ENCODE results near the gene RECQL. TPM values are rescaled to one million over a fixed set of nuclear protein-coding genes. Genes with fewer than 3 reads are reported as not detected.

The RECQL gene
- total RNA-seq, 1 experiment from 2014 or later = 21.3 TPM

DNA sequence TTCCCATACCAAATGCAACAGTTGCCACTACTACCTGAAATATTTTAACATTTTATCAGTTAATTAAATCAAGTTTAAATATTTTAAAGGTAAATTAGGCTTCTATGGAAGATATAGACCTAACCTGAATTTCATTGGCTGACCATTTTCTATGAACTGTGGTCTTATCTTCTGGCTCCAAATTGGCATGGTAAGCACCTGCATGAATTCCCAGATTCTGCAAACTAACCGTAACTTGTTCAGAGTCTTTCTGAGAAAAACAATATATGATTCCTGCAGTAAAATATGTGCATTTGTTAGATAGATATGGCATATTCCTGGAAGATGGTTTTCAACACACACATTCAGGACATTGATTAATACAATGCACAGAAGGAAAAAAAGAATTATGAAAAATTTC, 25.9 kb downstream of the RECQL start:
- TF ChIP-seq ELF1 (IDR thresholded peaks at IDR 0.05; ENCODE audit: borderline replicate concordance, low read depth) (no peak), EZH2 (IDR thresholded peaks at IDR 0.05) (no peak), SRF (IDR thresholded peaks at IDR 0.05; ENCODE audit: low read depth) (no peak), CBX3 (IDR thresholded peaks at IDR 0.05; ENCODE audit: low read depth) (no peak), RAD21 (IDR thresholded peaks at IDR 0.05; ENCODE audit: low read depth) (no peak), CEBPB (IDR thresholded peaks at IDR 0.05; ENCODE audit: low read depth) (no peak), ZNF274 (IDR thresholded peaks at IDR 0.05; ENCODE audit: low read depth, low read length) (no peak), SP1 (IDR thresholded peaks at IDR 0.05; ENCODE audit: low read depth) (no peak), YY1 (IDR thresholded peaks at IDR 0.05; ENCODE audit: extremely low read depth, insufficient replicate concordance, low read depth, low read length) (no peak), EZH2phosphoT487 (IDR thresholded peaks at IDR 0.05; ENCODE audit: borderline replicate concordance) (no peak), JUND (IDR thresholded peaks at IDR 0.05) (no peak)
- TF ChIP-seq, protein P1, sequence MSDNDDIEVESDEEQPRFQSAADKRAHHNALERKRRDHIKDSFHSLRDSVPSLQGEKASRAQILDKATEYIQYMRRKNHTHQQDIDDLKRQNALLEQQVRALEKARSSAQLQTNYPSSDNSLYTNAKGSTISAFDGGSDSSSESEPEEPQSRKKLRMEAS (IDR thresholded peaks at IDR 0.05) = no peak
- TF ChIP-seq, protein P2, sequence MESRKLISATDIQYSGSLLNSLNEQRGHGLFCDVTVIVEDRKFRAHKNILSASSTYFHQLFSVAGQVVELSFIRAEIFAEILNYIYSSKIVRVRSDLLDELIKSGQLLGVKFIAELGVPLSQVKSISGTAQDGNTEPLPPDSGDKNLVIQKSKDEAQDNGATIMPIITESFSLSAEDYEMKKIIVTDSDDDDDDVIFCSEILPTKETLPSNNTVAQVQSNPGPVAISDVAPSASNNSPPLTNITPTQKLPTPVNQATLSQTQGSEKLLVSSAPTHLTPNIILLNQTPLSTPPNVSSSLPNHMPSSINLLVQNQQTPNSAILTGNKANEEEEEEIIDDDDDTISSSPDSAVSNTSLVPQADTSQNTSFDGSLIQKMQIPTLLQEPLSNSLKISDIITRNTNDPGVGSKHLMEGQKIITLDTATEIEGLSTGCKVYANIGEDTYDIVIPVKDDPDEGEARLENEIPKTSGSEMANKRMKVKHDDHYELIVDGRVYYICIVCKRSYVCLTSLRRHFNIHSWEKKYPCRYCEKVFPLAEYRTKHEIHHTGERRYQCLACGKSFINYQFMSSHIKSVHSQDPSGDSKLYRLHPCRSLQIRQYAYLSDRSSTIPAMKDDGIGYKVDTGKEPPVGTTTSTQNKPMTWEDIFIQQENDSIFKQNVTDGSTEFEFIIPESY (IDR thresholded peaks at IDR 0.05; ENCODE audit: extremely low read depth, insufficient replicate concordance, low read length) = no peak
- TF ChIP-seq, protein P3, sequence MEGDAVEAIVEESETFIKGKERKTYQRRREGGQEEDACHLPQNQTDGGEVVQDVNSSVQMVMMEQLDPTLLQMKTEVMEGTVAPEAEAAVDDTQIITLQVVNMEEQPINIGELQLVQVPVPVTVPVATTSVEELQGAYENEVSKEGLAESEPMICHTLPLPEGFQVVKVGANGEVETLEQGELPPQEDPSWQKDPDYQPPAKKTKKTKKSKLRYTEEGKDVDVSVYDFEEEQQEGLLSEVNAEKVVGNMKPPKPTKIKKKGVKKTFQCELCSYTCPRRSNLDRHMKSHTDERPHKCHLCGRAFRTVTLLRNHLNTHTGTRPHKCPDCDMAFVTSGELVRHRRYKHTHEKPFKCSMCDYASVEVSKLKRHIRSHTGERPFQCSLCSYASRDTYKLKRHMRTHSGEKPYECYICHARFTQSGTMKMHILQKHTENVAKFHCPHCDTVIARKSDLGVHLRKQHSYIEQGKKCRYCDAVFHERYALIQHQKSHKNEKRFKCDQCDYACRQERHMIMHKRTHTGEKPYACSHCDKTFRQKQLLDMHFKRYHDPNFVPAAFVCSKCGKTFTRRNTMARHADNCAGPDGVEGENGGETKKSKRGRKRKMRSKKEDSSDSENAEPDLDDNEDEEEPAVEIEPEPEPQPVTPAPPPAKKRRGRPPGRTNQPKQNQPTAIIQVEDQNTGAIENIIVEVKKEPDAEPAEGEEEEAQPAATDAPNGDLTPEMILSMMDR (IDR thresholded peaks at IDR 0.05 in 2 of 3, conservative IDR thresholded peaks at IDR 0.05 in 1 of 3; ENCODE audit: borderline replicate concordance in 1 of 3, insufficient read depth in 1 of 3, low read depth in 2 of 3, low read length in 2 of 3) = no peak
- TF ChIP-seq, protein P4, sequence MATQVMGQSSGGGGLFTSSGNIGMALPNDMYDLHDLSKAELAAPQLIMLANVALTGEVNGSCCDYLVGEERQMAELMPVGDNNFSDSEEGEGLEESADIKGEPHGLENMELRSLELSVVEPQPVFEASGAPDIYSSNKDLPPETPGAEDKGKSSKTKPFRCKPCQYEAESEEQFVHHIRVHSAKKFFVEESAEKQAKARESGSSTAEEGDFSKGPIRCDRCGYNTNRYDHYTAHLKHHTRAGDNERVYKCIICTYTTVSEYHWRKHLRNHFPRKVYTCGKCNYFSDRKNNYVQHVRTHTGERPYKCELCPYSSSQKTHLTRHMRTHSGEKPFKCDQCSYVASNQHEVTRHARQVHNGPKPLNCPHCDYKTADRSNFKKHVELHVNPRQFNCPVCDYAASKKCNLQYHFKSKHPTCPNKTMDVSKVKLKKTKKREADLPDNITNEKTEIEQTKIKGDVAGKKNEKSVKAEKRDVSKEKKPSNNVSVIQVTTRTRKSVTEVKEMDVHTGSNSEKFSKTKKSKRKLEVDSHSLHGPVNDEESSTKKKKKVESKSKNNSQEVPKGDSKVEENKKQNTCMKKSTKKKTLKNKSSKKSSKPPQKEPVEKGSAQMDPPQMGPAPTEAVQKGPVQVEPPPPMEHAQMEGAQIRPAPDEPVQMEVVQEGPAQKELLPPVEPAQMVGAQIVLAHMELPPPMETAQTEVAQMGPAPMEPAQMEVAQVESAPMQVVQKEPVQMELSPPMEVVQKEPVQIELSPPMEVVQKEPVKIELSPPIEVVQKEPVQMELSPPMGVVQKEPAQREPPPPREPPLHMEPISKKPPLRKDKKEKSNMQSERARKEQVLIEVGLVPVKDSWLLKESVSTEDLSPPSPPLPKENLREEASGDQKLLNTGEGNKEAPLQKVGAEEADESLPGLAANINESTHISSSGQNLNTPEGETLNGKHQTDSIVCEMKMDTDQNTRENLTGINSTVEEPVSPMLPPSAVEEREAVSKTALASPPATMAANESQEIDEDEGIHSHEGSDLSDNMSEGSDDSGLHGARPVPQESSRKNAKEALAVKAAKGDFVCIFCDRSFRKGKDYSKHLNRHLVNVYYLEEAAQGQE (IDR thresholded peaks at IDR 0.05; ENCODE audit: low read depth) = no peak
- TF ChIP-seq, protein P5, sequence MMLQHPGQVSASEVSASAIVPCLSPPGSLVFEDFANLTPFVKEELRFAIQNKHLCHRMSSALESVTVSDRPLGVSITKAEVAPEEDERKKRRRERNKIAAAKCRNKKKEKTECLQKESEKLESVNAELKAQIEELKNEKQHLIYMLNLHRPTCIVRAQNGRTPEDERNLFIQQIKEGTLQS (IDR thresholded peaks at IDR 0.05) = no peak

More for the DNA sequence above, 25.9 kb downstream of the RECQL start:
- H2AFZ ChIP-seq (ENCODE audit: low read depth, low read length, poor library complexity, severe bottlenecking) = no peak overlapping the region
- POLR2A ChIA-PET = no interaction called here
- H3K9me3 ChIP-seq (ENCODE audit: control insufficient read depth in 1 of 2, insufficient read depth in 1 of 2, low read depth in 1 of 2, low read length in 2 of 2) = no peaks in the 10 kb centered on the region
- DNase-seq (ENCODE audit: low read depth, low spot score) = no peak
- H3K4me2 ChIP-seq (ENCODE audit: low read length) = no peak overlapping the region
- H3K36me3 ChIP-seq (ENCODE audit: control insufficient read depth in 1 of 2, insufficient read depth in 2 of 2, low read length in 2 of 2) = peaks cover 4 to 5% of the 10 kb centered on the region in 2 experiments
- H3K27me3 ChIP-seq (ENCODE audit: insufficient read depth, low read length) = no peaks in the 10 kb centered on the region
- H4K20me1 ChIP-seq (ENCODE audit: insufficient read depth) = no peaks in the 10 kb centered on the region
- RAD21 ChIA-PET (ENCODE audit: low non-redundant PET in 1 of 2, low total read pairs in 2 of 2, uncharacterized antibody in 2 of 2, unreplicated experiment in 2 of 2) = no interaction called here
- no peak overlapping the region for H3K27ac ChIP-seq (ENCODE audit: low read depth, low read length)
- BruUV-seq (replicated peaks) = no TSS peak
- H3K9ac ChIP-seq (ENCODE audit: low read length) = no peak overlapping the region
- H3K4me3 ChIP-seq (replicated peaks in 1 of 2; ENCODE audit: low read depth in 1 of 2, low read length in 2 of 2) = no peak overlapping the region
- intact Hi-C loops (cut with micrococcal nuclease) = no loop called here
- ATAC-seq = no peak
- CTCF ChIA-PET = no interaction called here
- H3K4me1 ChIP-seq (ENCODE audit: control insufficient read depth in 1 of 2, insufficient read depth in 2 of 2, low read length in 2 of 2) = no peaks in the 10 kb centered on the region
- no peaks in the 10 kb centered on the region for H3K79me2 ChIP-seq (ENCODE audit: insufficient read depth, low read length)
- H3K9me2 ChIP-seq (ENCODE audit: insufficient read depth) = no peaks in the 10 kb centered on the region

All from HCT116 (cell line).